Smooth muscle cell (in vitro differentiated cells): Measurements from ENCODE around the gene RADIL. TPM values are rescaled to one million over a fixed set of nuclear protein-coding genes. Genes with fewer than 3 reads are reported as not detected.

ENCODE experiments used
- DNase-seq: peaks from one replicate; lab custom pipeline; 2025; ENCODE audit not compliant: unreplicated experiment; lab: John Stamatoyannopoulos, UW
- H2AFZ ChIP-seq: fragments of 200-600 bp; sonication (generic); 2 replicates; pipeline ENCODE4 v1.6.0; 2016; ENCODE audit warnings: antibody characterized with exemption, low read depth, mild to moderate bottlenecking
- H3F3A ChIP-seq: fragments of 200-600 bp; sonication (generic); 2 replicates; pipeline ENCODE4 v1.6.0; 2017; ENCODE audit warnings: antibody characterized with exemption, low read depth
- H3K27ac ChIP-seq: fragments of 200-600 bp; sonication (generic); 2 replicates; pipeline ENCODE4 v1.5.1; 2016; ENCODE audit warnings: low read depth, mild to moderate bottlenecking
- H3K27me3 ChIP-seq: fragments of 200-600 bp; sonication (generic); 2 replicates; pipeline ENCODE4 v1.6.1; 2016; ENCODE audit warnings: low read depth, mild to moderate bottlenecking
- H3K36me3 ChIP-seq: fragments of 200-600 bp; sonication (generic); 2 replicates; pipeline ENCODE4 v1.5.1; 2016; ENCODE audit warnings: low read depth
- H3K4me1 ChIP-seq: fragments of 200-600 bp; sonication (generic); 2 replicates; pipeline ENCODE4 v1.5.1; 2016; ENCODE audit warnings: low read depth
- H3K4me2 ChIP-seq: fragments of 200-600 bp; sonication (generic); 2 replicates; pipeline ENCODE4 v1.6.0; 2016; ENCODE audit warnings: mild to moderate bottlenecking
- H3K4me3 ChIP-seq: fragments of 200-600 bp; sonication (generic); 2 replicates; pipeline ENCODE4 v1.5.1; 2016; ENCODE audit warnings: mild to moderate bottlenecking
- H3K79me2 ChIP-seq: fragments of 200-600 bp; sonication (generic); 2 replicates; pipeline ENCODE4 v1.6.0; 2016; ENCODE audit warnings: low read depth, mild to moderate bottlenecking
- H3K9ac ChIP-seq: fragments of 200-600 bp; sonication (generic); 2 replicates; pipeline ENCODE4 v1.6.0; 2016; ENCODE audit warnings: low read depth
- H3K9me3 ChIP-seq: fragments of 200-600 bp; sonication (generic); replicated peaks from 2 replicates; pipeline ENCODE4 v1.5.1; 2016; ENCODE audit warnings: low read depth
- H4K20me1 ChIP-seq: fragments of 200-600 bp; sonication (generic); 2 replicates; pipeline ENCODE4 v1.6.0; 2016; ENCODE audit warnings: low read depth
- CTCF ChIP-seq: fragments of 200-600 bp; sonication (generic); IDR thresholded peaks from 2 replicates; pipeline ENCODE4 v1.5.1; 2017; ENCODE audit warnings: borderline replicate concordance, mild to moderate bottlenecking, antibody characterized with exemption; ENCODE audit not compliant: insufficient read depth, poor library complexity, severe bottlenecking
- WGBS: methylation state at CpG from one replicate; pipeline ENCODE4 v1.1.7; 2016; ENCODE audit warnings: low lambda C conversion rate; 5-methylcytosine and 5-hydroxymethylcytosine counted together
- polyA plus RNA-seq: library from polyadenylated mRNA; unstranded; fragments of >200 nt; fragmentation: Nextera tagmentation; extraction: Ambion mirVana; gene quantifications from 2 replicates; pipeline ENCODE4 v1.2.1, GENCODE V29; 2016
- total RNA-seq: library from RNA; depleted of rRNA; stranded (reverse); fragments of >200 nt; gene quantifications from 2 replicates; pipeline ENCODE4 v1.2.3, GENCODE V29; 2014

Gene RADIL
- total and polyA plus RNA-seq, 2 experiments from 2014 or later, result 4.7 to 10.7 TPM

DNA sequence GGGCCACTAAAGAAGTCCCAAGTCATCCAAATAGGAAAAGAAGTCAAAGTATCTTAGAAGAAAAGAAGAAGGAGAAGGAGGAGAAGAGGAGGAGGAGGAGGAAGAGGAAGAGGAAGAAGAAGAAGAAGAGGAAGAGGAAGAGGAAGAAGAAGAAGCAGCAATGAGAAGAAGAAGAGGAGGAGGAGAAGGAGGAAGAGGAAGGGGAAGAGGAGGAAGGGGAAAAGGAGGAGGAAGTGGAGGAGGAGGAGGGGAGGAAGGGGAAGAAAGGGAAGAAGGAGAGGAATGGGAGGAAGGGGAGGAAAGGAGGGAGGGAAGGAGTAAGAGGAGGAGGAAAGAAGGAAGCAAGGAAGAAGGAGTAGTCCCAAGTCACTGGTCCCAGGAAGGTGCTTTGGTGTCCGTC is 21.7 kb upstream of the RADIL start:
- Histone ChIP-seq H3K79me2 (no peaks in the 10 kb centered on the region), H3K36me3 (no peaks in the 10 kb centered on the region), H3K9me3 (no peaks in the 10 kb centered on the region), H2AFZ (no peak overlapping the region), H3K27me3 (peaks cover 11% of the 10 kb centered on the region), H3K4me2 (no peak overlapping the region), H3K4me1 (no peaks in the 10 kb centered on the region), H3K4me3 (no peak overlapping the region), H3K27ac (no peak overlapping the region), H3F3A (no peaks in the 10 kb centered on the region), H4K20me1 (no peaks in the 10 kb centered on the region), H3K9ac (no peak overlapping the region)
- TF ChIP-seq CTCF, result no peak
- no peak for DNase-seq
- WGBS, result 100% methylated on average over 1 of the region's 1 CpG

DNA sequence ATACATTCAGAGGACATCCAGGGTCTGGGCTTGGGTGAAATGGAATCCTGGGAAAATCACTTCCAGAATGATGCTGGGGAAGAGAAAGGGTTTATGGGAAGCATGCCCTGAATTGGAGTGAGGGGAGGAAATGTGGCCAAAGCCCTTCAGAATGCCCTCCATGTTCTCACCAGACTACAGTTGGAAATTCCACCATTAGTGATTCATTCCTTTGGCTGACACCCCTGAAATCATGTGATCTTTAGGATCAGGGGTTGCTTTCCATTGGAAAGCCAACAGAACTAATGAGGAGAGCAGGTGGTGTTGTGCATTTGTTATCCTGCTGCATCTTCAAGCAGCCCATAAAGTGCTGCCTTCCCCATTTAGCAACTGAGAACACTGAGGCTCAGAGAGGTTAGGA is 20.8 kb upstream of the RADIL start:
- Histone ChIP-seq H3K27me3 (peaks cover 11% of the 10 kb centered on the region), H3K4me3 (no peak overlapping the region), H3K9me3 (no peaks in the 10 kb centered on the region), H3K4me1 (no peaks in the 10 kb centered on the region), H2AFZ (no peak overlapping the region), H3K79me2 (no peaks in the 10 kb centered on the region), H3K9ac (no peak overlapping the region), H3K36me3 (no peaks in the 10 kb centered on the region), H4K20me1 (no peaks in the 10 kb centered on the region), H3F3A (no peaks in the 10 kb centered on the region), H3K4me2 (no peak overlapping the region), H3K27ac (no peak overlapping the region)
- no peak for DNase-seq
- TF ChIP-seq CTCF, result no peak

DNA sequence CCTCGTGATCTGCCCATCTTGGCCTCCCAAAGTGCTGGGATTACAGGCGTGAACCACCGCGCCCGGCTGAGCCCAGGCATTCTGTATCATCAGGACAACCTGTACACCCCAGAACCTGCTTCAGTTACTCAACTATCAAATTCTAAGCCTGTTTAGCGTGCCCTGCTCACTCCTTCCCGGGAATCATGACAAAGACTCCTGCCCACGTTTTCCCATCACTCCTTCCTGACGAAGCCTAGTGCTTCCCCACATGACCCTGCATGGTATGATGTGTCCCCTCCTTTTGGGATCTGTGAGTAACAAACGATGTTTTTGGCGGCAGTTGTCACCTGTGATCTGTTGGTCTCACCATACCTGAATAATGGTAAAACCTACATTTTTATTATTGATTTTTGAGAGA is 12.2 kb upstream of the RADIL start:
- H3K27me3 ChIP-seq, result no peaks in the 10 kb centered on the region
- no peaks in the 10 kb centered on the region for H3F3A ChIP-seq
- 91% methylated on average over 11 of the region's 11 CpGs for WGBS
- H3K27ac ChIP-seq, result no peak overlapping the region
- no peak overlapping the region for H3K4me2 ChIP-seq
- no peaks in the 10 kb centered on the region for H3K79me2 ChIP-seq
- H3K4me1 ChIP-seq, result no peaks in the 10 kb centered on the region
- H3K9ac ChIP-seq, result no peak overlapping the region
- no peak overlapping the region for H2AFZ ChIP-seq
- no peaks in the 10 kb centered on the region for H3K36me3 ChIP-seq
- H3K4me3 ChIP-seq, result no peak overlapping the region
- no peak for TF ChIP-seq CTCF
- no peaks in the 10 kb centered on the region for H3K9me3 ChIP-seq
- no peaks in the 10 kb centered on the region for H4K20me1 ChIP-seq
- no peak for DNase-seq

GRCh38 chr7:4894482-4894881 is 11.0 kb upstream of the RADIL start:
- 84% methylated on average over 9 of the region's 9 CpGs for WGBS
- H3K79me2 ChIP-seq, result no peaks in the 10 kb centered on the region

More at GRCh38 chr7:4894482-4894881, 11.0 kb upstream of the RADIL start:
- H2AFZ ChIP-seq, result no peak overlapping the region
- no peak overlapping the region for H3K4me2 ChIP-seq
- no peak overlapping the region for H3K4me3 ChIP-seq
- no peak overlapping the region for H3K27ac ChIP-seq
- no peaks in the 10 kb centered on the region for H4K20me1 ChIP-seq
- no peaks in the 10 kb centered on the region for H3K4me1 ChIP-seq
- TF ChIP-seq CTCF, result no peak
- H3K27me3 ChIP-seq, result no peaks in the 10 kb centered on the region
- H3F3A ChIP-seq, result no peaks in the 10 kb centered on the region
- DNase-seq, result no peak
- H3K9me3 ChIP-seq, result no peaks in the 10 kb centered on the region
- H3K36me3 ChIP-seq, result no peaks in the 10 kb centered on the region
- no peak overlapping the region for H3K9ac ChIP-seq
